ENCODE measurements around the gene VAV3. TPM values are rescaled to one million over a fixed set of nuclear protein-coding genes. Genes with fewer than 3 reads are reported as not detected.

The VAV3 gene
- total and polyA plus RNA-seq, 2 of the 13 experiments (the other 11 are each of a cell fraction or from before 2014, with no cell fraction given): 15.9 to 29.8 TPM

DNA sequence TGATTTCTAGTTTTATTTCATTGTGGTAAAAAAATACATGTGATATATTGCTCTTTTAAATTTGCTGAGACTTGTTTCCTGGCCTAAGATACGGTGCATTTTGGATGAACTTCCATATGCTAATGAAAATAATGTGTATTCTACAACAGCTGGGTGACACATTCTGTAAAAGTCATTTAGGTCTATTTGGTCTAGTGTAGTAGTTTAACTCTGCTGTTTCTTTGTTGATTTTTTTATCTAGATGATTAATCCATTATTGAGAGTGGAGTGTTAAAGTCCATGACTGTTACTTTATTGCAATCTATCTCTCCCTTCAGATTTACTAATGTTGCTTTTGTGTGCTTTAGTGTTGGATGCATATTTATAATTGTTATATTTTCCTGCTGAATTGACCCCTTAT lies 161.4 kb downstream of the VAV3 start:
- Histone ChIP-seq H3K4me2 (ENCODE audit: low read depth, low read length) (no peak overlapping the region), H3K4me3 (replicated peaks in 1 of 3; ENCODE audit: insufficient read depth in 1 of 3, low read depth in 2 of 3, low read length in 3 of 3) (no peak overlapping the region), H3K4me1 (ENCODE audit: insufficient read depth, low read length) (no peaks in the 10 kb centered on the region), H3K36me3 (replicated peaks in 1 of 2; ENCODE audit: control insufficient read depth in 1 of 2, insufficient read depth in 2 of 2, low read length in 2 of 2) (no peaks in the 10 kb centered on the region), H3K79me2 (ENCODE audit: insufficient read depth, low read length) (no peaks in the 10 kb centered on the region), H3K9ac (ENCODE audit: insufficient read depth, low read depth, low read length) (no peak overlapping the region), H3K27ac (ENCODE audit: extremely low read length, insufficient read depth, low read length) (no peak overlapping the region), H4K20me1 (ENCODE audit: insufficient read depth, low read length) (no peaks in the 10 kb centered on the region), H3K9me3 (ENCODE audit: low read length) (no peaks in the 10 kb centered on the region), H3K27me3 (ENCODE audit: control insufficient read depth in 1 of 2, insufficient read depth in 2 of 2, low read length in 2 of 2) (no peaks in the 10 kb centered on the region), H2AFZ (ENCODE audit: low read length) (no peak overlapping the region)
- no peak for ATAC-seq
- POLR2A ChIA-PET: no interaction called here
- in situ Hi-C loops (cut with HindIII; ENCODE audit: extremely low pct_ligation_motif_present, low pct_unique_long_range_greater_than_20kb): no loop called here
- 0% methylated on average over 1 of the region's 1 CpG for WGBS (ENCODE audit: low lambda C conversion rate)
- BruUV-seq (replicated peaks): no TSS peak
- DNase-seq (ENCODE audit: low spot score): no peak
- no peak for FAIRE-seq
- intact Hi-C loops (cut with micrococcal nuclease; ENCODE audit: unreplicated experiment): no loop called here
- CTCF ChIA-PET (ENCODE audit: low intra/inter-chr PET ratio, low total read pairs): no interaction called here
- TF ChIP-seq ZNF367 (CRISPR knock-in tag; IDR thresholded peaks at IDR 0.05; ENCODE audit: borderline replicate concordance): no peak
- TF ChIP-seq ZNF607 (CRISPR knock-in tag; IDR thresholded peaks at IDR 0.05; ENCODE audit: borderline replicate concordance): no peak
- no peak for TF ChIP-seq ZBTB44 (CRISPR knock-in tag; IDR thresholded peaks at IDR 0.05)
- no peak for TF ChIP-seq ZNF713 (CRISPR knock-in tag; IDR thresholded peaks at IDR 0.05)
- TF ChIP-seq FOXO1 (CRISPR knock-in tag; IDR thresholded peaks at IDR 0.05): no peak
- TF ChIP-seq YY1 (IDR thresholded peaks at IDR 0.05; ENCODE audit: insufficient read depth, insufficient replicate concordance, low read depth, low read length): no peak
- TF ChIP-seq TCF7L2 (IDR thresholded peaks at IDR 0.05; ENCODE audit: low read depth, low read length): no peak
- TF ChIP-seq ZBED4 (CRISPR knock-in tag; IDR thresholded peaks at IDR 0.05; ENCODE audit: borderline replicate concordance): no peak
- no peak for TF ChIP-seq POLR2AphosphoS2 (IDR thresholded peaks at IDR 0.05; ENCODE audit: low read depth, low read length)
- TF ChIP-seq RBM22 (optimal IDR thresholded peaks at IDR 0.05; ENCODE audit: low read length): no peak
- TF ChIP-seq CSRNP1 (CRISPR knock-in tag; IDR thresholded peaks at IDR 0.05): no peak
- TF ChIP-seq DZIP1 (CRISPR knock-in tag; IDR thresholded peaks at IDR 0.05): no peak
- TF ChIP-seq DR1 (CRISPR knock-in tag; IDR thresholded peaks at IDR 0.05): no peak
- TF ChIP-seq DDIT3 (CRISPR knock-in tag; IDR thresholded peaks at IDR 0.05): no peak
